ENCODE results near the gene MRRF.
"Not testable (repeated sequence)": the region's sequence is repeated elsewhere in the genome, so short reads cannot be mapped to it uniquely, and the experiment has no call there.

The MRRF gene

GRCh38 chr9:122291458-122291857 is 26.8 kb downstream of the MRRF start:
- FAIRE-seq (no peak), DNase-seq (ENCODE audit: insufficient read length) (no peak)
- TF ChIP-seq POLR2A (IDR thresholded peaks at IDR 0.05; ENCODE audit: low read depth, low read length) (no peak), POLR2AphosphoS5 (IDR thresholded peaks at IDR 0.05; ENCODE audit: low read depth, low read length) (no peak), TAF1 (IDR thresholded peaks at IDR 0.05; ENCODE audit: borderline replicate concordance, low read depth, low read length) (no peak)

GRCh38 chr9:122294531-122294930 is 29.8 kb downstream of the MRRF start:
- TF ChIP-seq POLR2A (IDR thresholded peaks at IDR 0.05; ENCODE audit: low read depth, low read length) (no peak), POLR2AphosphoS5 (IDR thresholded peaks at IDR 0.05; ENCODE audit: low read depth, low read length) (no peak), TAF1 (IDR thresholded peaks at IDR 0.05; ENCODE audit: borderline replicate concordance, low read depth, low read length) (no peak)
- no peak for FAIRE-seq

GRCh38 chr9:122297512-122297911 is 32.8 kb downstream of the MRRF start:
- DNase-seq (ENCODE audit: insufficient read length) (no peak), FAIRE-seq (no peak)
- TF ChIP-seq TAF1 (IDR thresholded peaks at IDR 0.05; ENCODE audit: borderline replicate concordance, low read depth, low read length) (no peak), POLR2A (IDR thresholded peaks at IDR 0.05; ENCODE audit: low read depth, low read length) (no peak), POLR2AphosphoS5 (IDR thresholded peaks at IDR 0.05; ENCODE audit: low read depth, low read length) (no peak)

More at GRCh38 chr9:122294531-122294930, 29.8 kb downstream of the MRRF start:
- no peak for DNase-seq (ENCODE audit: insufficient read length)

GRCh38 chr9:122302237-122303093 is 37.8 kb downstream of the MRRF start:
- TF ChIP-seq POLR2A (IDR thresholded peaks at IDR 0.05; ENCODE audit: low read depth, low read length): no peak
- TF ChIP-seq POLR2AphosphoS5 (IDR thresholded peaks at IDR 0.05; ENCODE audit: low read depth, low read length): no peak
- no peak for TF ChIP-seq TAF1 (IDR thresholded peaks at IDR 0.05; ENCODE audit: borderline replicate concordance, low read depth, low read length)
- DNase-seq (ENCODE audit: insufficient read length) (no peak), FAIRE-seq (no peak)

DNA sequence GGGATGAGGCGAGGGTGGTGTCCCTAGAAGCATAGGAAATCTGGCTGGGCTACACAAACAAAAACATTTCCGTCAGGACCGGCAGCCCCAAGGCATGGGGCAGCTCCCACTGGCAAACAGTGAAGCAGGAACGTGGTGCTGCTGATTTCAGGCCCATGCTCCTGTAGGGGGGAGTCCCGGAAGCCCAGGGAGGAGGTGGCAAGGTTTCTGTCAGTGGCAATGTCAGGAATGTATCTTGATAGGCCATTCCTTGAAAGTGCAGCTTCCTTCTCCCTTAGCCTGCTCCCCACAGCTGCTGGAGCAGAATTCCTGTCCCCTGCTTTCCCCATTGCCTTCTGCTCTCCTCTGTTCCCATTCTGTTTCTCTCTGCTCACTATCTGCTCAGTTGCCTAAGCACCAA is 42.4 kb downstream of the MRRF start:
- no peak for FAIRE-seq
- no peak for DNase-seq (ENCODE audit: insufficient read length)
- TF ChIP-seq POLR2A (IDR thresholded peaks at IDR 0.05; ENCODE audit: low read depth, low read length): no peak
- no peak for TF ChIP-seq TAF1 (IDR thresholded peaks at IDR 0.05; ENCODE audit: borderline replicate concordance, low read depth, low read length)
- no peak for TF ChIP-seq POLR2AphosphoS5 (IDR thresholded peaks at IDR 0.05; ENCODE audit: low read depth, low read length)

- DNase-seq (ENCODE audit: insufficient read length) (no peak), FAIRE-seq (no peak)
- no peak for TF ChIP-seq POLR2A (IDR thresholded peaks at IDR 0.05; ENCODE audit: low read depth, low read length)
- TF ChIP-seq TAF1 (IDR thresholded peaks at IDR 0.05; ENCODE audit: borderline replicate concordance, low read depth, low read length): no peak
- TF ChIP-seq POLR2AphosphoS5 (IDR thresholded peaks at IDR 0.05; ENCODE audit: low read depth, low read length): no peak
Measured at GRCh38 chr9:122307925-122308324, 43.2 kb downstream of the MRRF start.

DNA sequence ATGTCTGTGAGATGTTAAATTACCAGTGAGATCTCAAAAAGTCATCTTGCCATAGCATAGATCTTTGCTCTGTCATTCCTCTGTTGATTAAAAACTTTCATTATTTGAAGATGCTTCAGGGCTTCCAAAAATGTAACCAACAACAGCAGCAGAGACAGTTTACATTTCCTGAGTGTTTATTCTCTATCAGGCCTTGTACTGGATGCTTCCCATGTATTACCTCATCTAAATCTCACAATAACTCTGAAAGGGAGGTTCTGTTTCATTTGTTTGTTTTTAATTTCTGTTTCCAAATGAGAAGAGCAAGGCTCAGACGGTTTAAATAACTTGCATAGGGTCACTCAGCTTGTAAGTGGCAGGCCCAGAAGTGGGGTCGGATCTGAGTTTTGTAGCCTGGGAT is 45.2 kb downstream of the MRRF start:
- DNase-seq (ENCODE audit: insufficient read length) (no peak), FAIRE-seq (no peak)
- no peak for TF ChIP-seq POLR2AphosphoS5 (IDR thresholded peaks at IDR 0.05; ENCODE audit: low read depth, low read length)
- TF ChIP-seq TAF1 (IDR thresholded peaks at IDR 0.05; ENCODE audit: borderline replicate concordance, low read depth, low read length): no peak
- no peak for TF ChIP-seq POLR2A (IDR thresholded peaks at IDR 0.05; ENCODE audit: low read depth, low read length)

GRCh38 chr9:122314165-122314564 is 49.5 kb downstream of the MRRF start:
- DNase-seq (ENCODE audit: insufficient read length): no peak
- FAIRE-seq: no peak
- TF ChIP-seq POLR2AphosphoS5 (IDR thresholded peaks at IDR 0.05; ENCODE audit: low read depth, low read length) (no peak), TAF1 (IDR thresholded peaks at IDR 0.05; ENCODE audit: borderline replicate concordance, low read depth, low read length) (no peak), POLR2A (IDR thresholded peaks at IDR 0.05; ENCODE audit: low read depth, low read length) (no peak)

- DNase-seq (ENCODE audit: insufficient read length): no peak
- no peak for TF ChIP-seq POLR2A (IDR thresholded peaks at IDR 0.05; ENCODE audit: low read depth, low read length)
- no peak for FAIRE-seq
Measured at GRCh38 chr9:122315534-122315933, 50.9 kb downstream of the MRRF start.

DNA sequence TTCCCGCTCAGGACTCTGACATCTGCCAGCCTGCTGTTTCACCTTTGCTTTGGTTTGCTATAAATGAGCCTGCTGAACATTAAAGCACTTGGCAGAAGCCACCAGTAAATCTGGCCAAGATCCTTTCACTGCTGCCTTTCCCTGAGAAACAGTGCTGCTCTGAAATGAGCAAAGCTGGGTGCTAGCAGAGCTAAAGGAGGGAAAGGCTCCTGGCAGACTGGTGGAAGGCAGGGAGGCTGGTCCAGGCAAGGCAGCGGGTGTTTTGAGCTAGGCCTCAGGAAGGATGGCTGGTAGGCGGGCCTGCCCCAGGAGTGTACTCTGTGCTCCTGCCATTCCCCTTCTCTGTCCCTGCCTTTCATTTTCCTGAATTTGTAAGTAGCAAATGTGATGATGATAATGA is 53.6 kb downstream of the MRRF start:
- FAIRE-seq (no peak), DNase-seq (ENCODE audit: insufficient read length) (no peak)
- no peak for TF ChIP-seq TAF1 (IDR thresholded peaks at IDR 0.05; ENCODE audit: borderline replicate concordance, low read depth, low read length)
- no peak for TF ChIP-seq POLR2AphosphoS5 (IDR thresholded peaks at IDR 0.05; ENCODE audit: low read depth, low read length)

- DNase-seq (ENCODE audit: insufficient read length): no peak
- no peak for FAIRE-seq
- no peak for TF ChIP-seq TAF1 (IDR thresholded peaks at IDR 0.05; ENCODE audit: borderline replicate concordance, low read depth, low read length)
- no peak for TF ChIP-seq POLR2A (IDR thresholded peaks at IDR 0.05; ENCODE audit: low read depth, low read length)
- no peak for TF ChIP-seq POLR2AphosphoS5 (IDR thresholded peaks at IDR 0.05; ENCODE audit: low read depth, low read length)
Measured at GRCh38 chr9:122320413-122320881, 55.8 kb downstream of the MRRF start.

- DNase-seq (ENCODE audit: insufficient read length) (no peak), FAIRE-seq (no peak)
- TF ChIP-seq POLR2AphosphoS5 (IDR thresholded peaks at IDR 0.05; ENCODE audit: low read depth, low read length) (no peak), TAF1 (IDR thresholded peaks at IDR 0.05; ENCODE audit: borderline replicate concordance, low read depth, low read length) (no peak), POLR2A (IDR thresholded peaks at IDR 0.05; ENCODE audit: low read depth, low read length) (no peak)
Measured at GRCh38 chr9:122322553-122322952, 57.9 kb downstream of the MRRF start.

DNA sequence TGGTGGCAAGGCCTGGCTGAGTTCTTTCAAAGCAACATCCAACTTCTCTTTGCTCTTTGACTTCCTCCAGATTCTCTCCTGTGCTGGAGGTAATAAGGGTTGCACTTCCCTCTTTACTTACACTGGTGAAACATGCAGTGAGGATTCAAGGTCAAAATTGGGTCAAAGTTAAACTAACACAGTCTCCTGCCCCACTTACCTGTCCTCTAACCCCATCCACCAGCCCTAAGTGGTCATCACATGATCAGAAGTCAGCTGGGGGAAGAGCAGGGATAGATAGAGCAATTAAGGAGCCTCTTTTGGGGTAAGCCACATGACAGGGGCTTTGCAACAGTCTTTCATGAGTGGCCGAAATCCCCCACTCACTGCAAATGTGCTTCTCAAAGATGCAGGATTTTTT is 60.0 kb downstream of the MRRF start:
- DNase-seq (ENCODE audit: insufficient read length); FAIRE-seq: not testable (repeated sequence)

All from GM12892 (cell line).